ENCODE data around the gene TRABD2A.

TRABD2A gene

GRCh38 chr2:84816426-84817026 lies 64.4 kb downstream of the TRABD2A start:
- H3K79me1 ChIP-seq (ENCODE audit: low read length) = no peaks in the 10 kb centered on the region
- no peak overlapping the region for H2BK120ac ChIP-seq (ENCODE audit: insufficient read depth, low read length, poor library complexity)
- H4K8ac ChIP-seq (ENCODE audit: low read depth, low read length) = no peak overlapping the region
- H3K4me1 ChIP-seq (ENCODE audit: control insufficient read depth in 1 of 2, insufficient read depth in 2 of 2, low read length in 2 of 2) = no peaks in the 10 kb centered on the region
- H3K9ac ChIP-seq (ENCODE audit: low read length) = no peak overlapping the region
- no CpG with 5 or more reads among the region's 6 CpGs for WGBS (ENCODE audit: extremely low coverage, insufficient coverage, insufficient read length)
- no peak overlapping the region for H2AK5ac ChIP-seq (ENCODE audit: low read length)
- H3K27me3 ChIP-seq (ENCODE audit: insufficient read depth, low read length) = no peaks in the 10 kb centered on the region
- H3K4me2 ChIP-seq (ENCODE audit: low read length) = no peak overlapping the region
- H4K91ac ChIP-seq (ENCODE audit: low read depth, low read length) = no peak overlapping the region
- DNase-seq = no peak
- H3K79me2 ChIP-seq (ENCODE audit: control insufficient read depth, insufficient read depth, low read length, poor library complexity) = no peaks in the 10 kb centered on the region
- no peak overlapping the region for H3K4me3 ChIP-seq (ENCODE audit: low read depth, low read length)
- H3K23ac ChIP-seq (ENCODE audit: low read length) = no peak overlapping the region
- H2BK12ac ChIP-seq (ENCODE audit: low read length) = no peak overlapping the region
- H2AFZ ChIP-seq (ENCODE audit: insufficient read depth, low read length, poor library complexity) = no peak overlapping the region
- H3K14ac ChIP-seq (ENCODE audit: low read length) = no peak overlapping the region
- no peak overlapping the region for H4K12ac ChIP-seq (ENCODE audit: low read depth, low read length)
- H3K36me3 ChIP-seq (ENCODE audit: control insufficient read depth in 1 of 2, insufficient read depth in 2 of 2, low read length in 2 of 2) = no peaks in the 10 kb centered on the region
- H3K27ac ChIP-seq (ENCODE audit: low read depth, low read length) = no peak overlapping the region
- H3K18ac ChIP-seq (ENCODE audit: low read length) = no peak overlapping the region
- no peak overlapping the region for H3K4ac ChIP-seq (ENCODE audit: low read depth, low read length)
- H3K9me3 ChIP-seq (ENCODE audit: insufficient read depth, low read depth, low read length) = no peaks in the 10 kb centered on the region
- no peak overlapping the region for H2BK5ac ChIP-seq (ENCODE audit: low read depth, low read length, poor library complexity)

DNA sequence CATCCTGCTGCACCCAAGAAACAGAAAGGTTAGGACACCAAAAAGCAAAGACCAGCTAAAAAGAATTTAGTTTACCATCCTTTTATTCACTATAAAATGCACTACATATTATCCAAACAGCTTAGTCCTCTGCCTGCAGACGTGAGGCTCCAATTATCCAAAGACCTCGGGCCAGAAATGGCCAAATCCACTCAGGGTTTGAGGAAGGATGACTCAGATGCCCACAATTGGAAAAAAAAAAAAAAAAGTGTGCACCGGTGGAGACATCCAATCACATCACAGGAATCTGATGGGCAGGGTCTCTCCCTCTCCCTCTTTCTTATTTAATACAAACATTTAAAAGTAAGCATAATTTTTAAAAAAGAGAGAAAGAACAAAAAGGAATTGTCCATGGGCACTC lies 65.7 kb downstream of the TRABD2A start:
- H4K12ac ChIP-seq (ENCODE audit: low read depth, low read length) = no peak overlapping the region
- no peak overlapping the region for H3K18ac ChIP-seq (ENCODE audit: low read length)
- WGBS (ENCODE audit: extremely low coverage, insufficient coverage, insufficient read length) = no CpG with 5 or more reads among the region's 3 CpGs
- no peak overlapping the region for H3K23ac ChIP-seq (ENCODE audit: low read length)
- H2AFZ ChIP-seq (ENCODE audit: insufficient read depth, low read length, poor library complexity) = no peak overlapping the region
- H3K36me3 ChIP-seq (ENCODE audit: control insufficient read depth in 1 of 2, insufficient read depth in 2 of 2, low read length in 2 of 2) = no peaks in the 10 kb centered on the region
- no peak overlapping the region for H3K9ac ChIP-seq (ENCODE audit: low read length)
- no peaks in the 10 kb centered on the region for H3K79me2 ChIP-seq (ENCODE audit: control insufficient read depth, insufficient read depth, low read length, poor library complexity)
- DNase-seq = no peak
- peaks cover 2% of the 10 kb centered on the region for H3K9me3 ChIP-seq (ENCODE audit: insufficient read depth, low read depth, low read length)
- H3K4me1 ChIP-seq (ENCODE audit: control insufficient read depth in 1 of 2, insufficient read depth in 2 of 2, low read length in 2 of 2) = no peaks in the 10 kb centered on the region
- no peak overlapping the region for H4K91ac ChIP-seq (ENCODE audit: low read depth, low read length)
- H2BK12ac ChIP-seq (ENCODE audit: low read length) = no peak overlapping the region
- no peak overlapping the region for H2BK5ac ChIP-seq (ENCODE audit: low read depth, low read length, poor library complexity)
- H3K4ac ChIP-seq (ENCODE audit: low read depth, low read length) = no peak overlapping the region
- H2BK120ac ChIP-seq (ENCODE audit: insufficient read depth, low read length, poor library complexity) = no peak overlapping the region
- no peak overlapping the region for H3K4me2 ChIP-seq (ENCODE audit: low read length)
- no peak overlapping the region for H3K27ac ChIP-seq (ENCODE audit: low read depth, low read length)
- H3K14ac ChIP-seq (ENCODE audit: low read length) = no peak overlapping the region
- H3K4me3 ChIP-seq (ENCODE audit: low read depth, low read length) = no peak overlapping the region
- no peak overlapping the region for H4K8ac ChIP-seq (ENCODE audit: low read depth, low read length)
- H3K79me1 ChIP-seq (ENCODE audit: low read length) = no peaks in the 10 kb centered on the region
- no peak overlapping the region for H2AK5ac ChIP-seq (ENCODE audit: low read length)
- H3K27me3 ChIP-seq (ENCODE audit: insufficient read depth, low read length) = no peaks in the 10 kb centered on the region

DNA sequence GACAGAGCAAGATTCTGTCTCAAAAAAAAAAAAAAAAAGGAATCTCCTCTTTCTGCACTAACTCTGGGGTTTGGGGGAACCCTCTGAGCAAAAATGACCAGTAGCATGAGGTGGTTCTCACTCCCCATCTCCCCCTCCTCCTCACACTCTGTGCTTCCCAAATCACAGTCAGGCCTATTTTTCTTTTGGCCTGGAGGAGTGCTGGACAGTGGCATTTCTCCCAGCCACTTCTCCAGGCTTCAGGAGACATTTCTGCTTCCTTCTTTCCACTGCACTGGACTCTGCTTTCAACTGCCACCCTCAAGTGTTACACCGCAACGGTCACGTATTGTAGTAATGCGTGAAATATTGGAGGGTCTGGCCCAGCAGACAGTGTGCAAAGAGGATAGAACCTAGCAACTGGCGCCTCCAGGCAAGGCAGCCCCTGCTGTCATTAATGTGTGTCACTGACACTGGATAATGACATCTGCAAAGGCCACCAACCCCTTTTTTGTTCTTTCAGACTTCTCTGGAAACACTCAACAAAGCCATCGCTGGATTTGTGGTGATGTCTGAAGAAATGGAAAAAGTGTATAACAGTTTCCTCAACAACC lies 68.9 kb downstream of the TRABD2A start:
- Histone ChIP-seq H2AFZ (ENCODE audit: insufficient read depth, low read length, poor library complexity) (no peak overlapping the region), H3K36me3 (ENCODE audit: control insufficient read depth in 1 of 2, insufficient read depth in 2 of 2, low read length in 2 of 2) (no peaks in the 10 kb centered on the region), H3K9me3 (ENCODE audit: insufficient read depth, low read depth, low read length) (peaks cover 2% of the 10 kb centered on the region), H3K18ac (ENCODE audit: low read length) (no peak overlapping the region), H3K79me2 (ENCODE audit: control insufficient read depth, insufficient read depth, low read length, poor library complexity) (no peaks in the 10 kb centered on the region), H4K91ac (ENCODE audit: low read depth, low read length) (no peak overlapping the region), H2AK5ac (ENCODE audit: low read length) (no peak overlapping the region), H3K4ac (ENCODE audit: low read depth, low read length) (no peak overlapping the region), H3K79me1 (ENCODE audit: low read length) (no peaks in the 10 kb centered on the region), H3K9ac (ENCODE audit: low read length) (no peak overlapping the region), H3K14ac (ENCODE audit: low read length) (no peak overlapping the region), H4K12ac (ENCODE audit: low read depth, low read length) (no peak overlapping the region), H3K4me1 (ENCODE audit: control insufficient read depth in 1 of 2, insufficient read depth in 2 of 2, low read length in 2 of 2) (no peaks in the 10 kb centered on the region), H3K4me2 (ENCODE audit: low read length) (no peak overlapping the region), H4K8ac (ENCODE audit: low read depth, low read length) (no peak overlapping the region), H2BK120ac (ENCODE audit: insufficient read depth, low read length, poor library complexity) (no peak overlapping the region), H2BK12ac (ENCODE audit: low read length) (no peak overlapping the region), H2BK5ac (ENCODE audit: low read depth, low read length, poor library complexity) (no peak overlapping the region), H3K4me3 (ENCODE audit: low read depth, low read length) (no peak overlapping the region), H3K27ac (ENCODE audit: low read depth, low read length) (no peak overlapping the region), H3K27me3 (ENCODE audit: insufficient read depth, low read length) (no peaks in the 10 kb centered on the region), H3K23ac (ENCODE audit: low read length) (no peak overlapping the region)
- no CpG with 5 or more reads among the region's 6 CpGs for WGBS (ENCODE audit: extremely low coverage, insufficient coverage, insufficient read length)
- DNase-seq = no peak

GRCh38 chr2:84808279-84808678 lies 72.6 kb downstream of the TRABD2A start:
- no CpG with 5 or more reads among the region's 4 CpGs for WGBS (ENCODE audit: extremely low coverage, insufficient coverage, insufficient read length)
- H3K4me2 ChIP-seq (ENCODE audit: low read length) = no peak overlapping the region
- no peak overlapping the region for H4K91ac ChIP-seq (ENCODE audit: low read depth, low read length)

More at GRCh38 chr2:84808279-84808678, 72.6 kb downstream of the TRABD2A start:
- Histone ChIP-seq H3K4ac (ENCODE audit: low read depth, low read length) (no peak overlapping the region), H3K4me1 (ENCODE audit: control insufficient read depth in 1 of 2, insufficient read depth in 2 of 2, low read length in 2 of 2) (no peaks in the 10 kb centered on the region), H2BK12ac (ENCODE audit: low read length) (no peak overlapping the region), H3K18ac (ENCODE audit: low read length) (no peak overlapping the region), H3K27me3 (ENCODE audit: insufficient read depth, low read length) (no peaks in the 10 kb centered on the region), H4K8ac (ENCODE audit: low read depth, low read length) (no peak overlapping the region), H2BK5ac (ENCODE audit: low read depth, low read length, poor library complexity) (no peak overlapping the region), H3K14ac (ENCODE audit: low read length) (no peak overlapping the region), H3K9ac (ENCODE audit: low read length) (no peak overlapping the region), H2BK120ac (ENCODE audit: insufficient read depth, low read length, poor library complexity) (no peak overlapping the region), H3K36me3 (ENCODE audit: control insufficient read depth in 1 of 2, insufficient read depth in 2 of 2, low read length in 2 of 2) (no peaks in the 10 kb centered on the region), H3K9me3 (ENCODE audit: insufficient read depth, low read depth, low read length) (peaks cover 2% of the 10 kb centered on the region), H2AK5ac (ENCODE audit: low read length) (no peak overlapping the region), H4K12ac (ENCODE audit: low read depth, low read length) (no peak overlapping the region), H3K79me2 (ENCODE audit: control insufficient read depth, insufficient read depth, low read length, poor library complexity) (no peaks in the 10 kb centered on the region), H3K4me3 (ENCODE audit: low read depth, low read length) (no peak overlapping the region), H3K27ac (ENCODE audit: low read depth, low read length) (no peak overlapping the region), H2AFZ (ENCODE audit: insufficient read depth, low read length, poor library complexity) (no peak overlapping the region), H3K23ac (ENCODE audit: low read length) (no peak overlapping the region), H3K79me1 (ENCODE audit: low read length) (no peaks in the 10 kb centered on the region)
- DNase-seq = no peak

All from trophoblast cell (in vitro differentiated cells and primary cell).